Gastrocnemius medialis (tissue), 4 donors: Measurements from ENCODE around the gene ABCC10.

Experiments used
- POLR2A ChIP-seq, 2 donors: fragments of 450-650 bp; IDR thresholded peaks; one replicate each; pipeline ENCODE4 v1.6.1; 2017; ENCODE audit warnings: antibody characterized with exemption in 2 of 2, mild to moderate bottlenecking in 2 of 2, moderate library complexity in 2 of 2
- TF ChIP-seq, protein P1 (sequence below), 5 experiments: fragments of 450-650 bp in 3 of 5; fragments of 200-600 bp in 2 of 5; sonication (generic) in 2 of 5; IDR thresholded peaks in 4 of 5; conservative IDR thresholded peaks in 1 of 5; 1 replicate in 4 of 5; 2 replicates in 1 of 5; pipeline ENCODE4 v1.5.1; 2016 to 2019; ENCODE audit warnings: antibody characterized with exemption in 5 of 5, mild to moderate bottlenecking in 3 of 5, moderate library complexity in 3 of 5

DNA sequence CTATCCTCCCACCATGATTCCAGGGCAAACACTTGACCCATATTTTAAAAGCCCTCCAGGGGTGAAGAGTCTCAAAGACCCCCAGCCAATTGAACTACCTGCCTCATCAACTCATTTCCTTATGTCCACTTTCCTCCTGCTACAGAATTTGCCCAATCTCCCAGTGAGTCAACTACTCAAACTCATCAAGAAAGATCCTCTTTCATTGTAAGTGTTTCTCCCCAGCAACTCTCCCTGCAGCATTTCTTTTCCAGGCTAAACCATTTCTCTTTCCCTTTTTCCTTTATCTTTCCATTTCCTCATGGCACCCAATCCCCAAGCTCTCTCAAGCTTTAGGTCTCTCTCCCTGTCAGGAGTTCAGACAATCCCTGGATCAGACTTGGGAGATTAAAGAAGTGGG is 26.5 kb downstream of the ABCC10 start:
- TF ChIP-seq, protein P1, sequence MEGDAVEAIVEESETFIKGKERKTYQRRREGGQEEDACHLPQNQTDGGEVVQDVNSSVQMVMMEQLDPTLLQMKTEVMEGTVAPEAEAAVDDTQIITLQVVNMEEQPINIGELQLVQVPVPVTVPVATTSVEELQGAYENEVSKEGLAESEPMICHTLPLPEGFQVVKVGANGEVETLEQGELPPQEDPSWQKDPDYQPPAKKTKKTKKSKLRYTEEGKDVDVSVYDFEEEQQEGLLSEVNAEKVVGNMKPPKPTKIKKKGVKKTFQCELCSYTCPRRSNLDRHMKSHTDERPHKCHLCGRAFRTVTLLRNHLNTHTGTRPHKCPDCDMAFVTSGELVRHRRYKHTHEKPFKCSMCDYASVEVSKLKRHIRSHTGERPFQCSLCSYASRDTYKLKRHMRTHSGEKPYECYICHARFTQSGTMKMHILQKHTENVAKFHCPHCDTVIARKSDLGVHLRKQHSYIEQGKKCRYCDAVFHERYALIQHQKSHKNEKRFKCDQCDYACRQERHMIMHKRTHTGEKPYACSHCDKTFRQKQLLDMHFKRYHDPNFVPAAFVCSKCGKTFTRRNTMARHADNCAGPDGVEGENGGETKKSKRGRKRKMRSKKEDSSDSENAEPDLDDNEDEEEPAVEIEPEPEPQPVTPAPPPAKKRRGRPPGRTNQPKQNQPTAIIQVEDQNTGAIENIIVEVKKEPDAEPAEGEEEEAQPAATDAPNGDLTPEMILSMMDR (IDR thresholded peaks at IDR 0.05 in 4 of 5, conservative IDR thresholded peaks at IDR 0.05 in 1 of 5), result no peak
- no peak for TF ChIP-seq POLR2A (IDR thresholded peaks at IDR 0.05)
